ENCODE results near the gene SPATA31D1.
"Not testable (repeated sequence)": the region's sequence is repeated elsewhere in the genome, so short reads cannot be mapped to it uniquely, and the experiment has no call there.

The SPATA31D1 gene

DNA sequence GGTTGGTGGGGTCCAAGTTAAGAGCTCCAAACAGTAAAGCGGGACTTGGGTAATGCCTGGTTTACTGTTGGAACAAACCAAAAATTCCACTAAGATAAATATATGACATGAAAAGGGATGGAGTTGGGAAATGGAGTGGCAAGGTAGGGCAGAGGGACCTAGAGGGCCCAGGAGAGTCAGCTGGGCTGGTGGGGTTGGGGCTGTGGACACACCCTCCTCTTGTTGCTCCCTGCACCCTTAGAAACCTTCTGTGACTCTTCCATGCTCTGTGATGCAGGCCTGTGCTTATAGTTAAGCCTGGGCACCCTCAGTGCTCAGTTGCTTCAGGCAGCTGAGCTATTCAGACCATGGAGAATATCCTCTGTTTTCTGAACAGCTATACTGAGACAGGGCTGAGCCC, at the start of gene SPATA31D1:
SPATA31D1 (plus strand) TSS at position 301 of the 400 bp plus-strand sequence; CDS start at position 348, 47 bp downstream.
- not testable (repeated sequence) for DNase-seq

DNA sequence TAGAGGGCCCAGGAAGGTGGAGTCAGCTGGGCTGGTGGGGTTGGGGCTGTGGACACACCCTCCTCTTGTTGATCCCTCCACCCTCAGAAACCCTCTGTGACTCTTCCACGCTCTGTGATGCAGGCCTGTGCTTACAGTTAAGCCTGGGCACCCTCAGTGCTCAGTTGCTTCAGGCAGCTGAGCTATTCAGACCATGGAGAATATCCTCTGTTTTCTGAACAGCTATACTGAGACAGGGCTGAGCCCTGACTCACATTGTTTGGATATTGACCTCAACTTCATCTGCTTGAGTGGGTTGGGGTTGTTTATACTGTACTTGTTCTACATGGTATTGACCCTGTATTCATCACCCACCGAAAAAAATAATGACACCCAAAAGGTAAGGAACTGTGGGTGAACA, 45.2 kb upstream of the SPATA31D1 start, which contains the start of gene SPATA31D3:
SPATA31D3 (plus strand) TSS at position 108 of the 400 bp plus-strand sequence; CDS start at position 194, 86 bp downstream.
- not testable (repeated sequence) for DNase-seq

DNA sequence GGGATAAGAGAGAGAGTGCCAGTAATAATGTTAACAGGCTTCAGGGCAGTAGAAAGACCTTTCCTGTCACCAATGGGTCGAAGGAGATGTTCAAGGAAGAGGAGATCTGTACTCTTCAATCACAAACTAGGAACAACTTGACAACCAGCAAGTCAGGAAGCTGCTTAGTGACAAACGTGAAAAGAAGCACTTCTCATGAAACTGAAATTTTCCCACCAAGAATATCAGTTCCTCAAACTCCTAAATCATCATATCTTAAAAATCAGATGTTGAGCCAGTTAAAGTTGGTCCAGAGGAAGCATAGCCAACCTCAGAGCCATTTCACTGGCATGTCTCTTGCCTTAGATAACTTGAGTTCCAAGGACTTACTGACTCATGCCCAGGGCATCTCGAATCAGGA, 39.9 kb upstream of the SPATA31D1 start:
- not testable (repeated sequence) for DNase-seq

DNA sequence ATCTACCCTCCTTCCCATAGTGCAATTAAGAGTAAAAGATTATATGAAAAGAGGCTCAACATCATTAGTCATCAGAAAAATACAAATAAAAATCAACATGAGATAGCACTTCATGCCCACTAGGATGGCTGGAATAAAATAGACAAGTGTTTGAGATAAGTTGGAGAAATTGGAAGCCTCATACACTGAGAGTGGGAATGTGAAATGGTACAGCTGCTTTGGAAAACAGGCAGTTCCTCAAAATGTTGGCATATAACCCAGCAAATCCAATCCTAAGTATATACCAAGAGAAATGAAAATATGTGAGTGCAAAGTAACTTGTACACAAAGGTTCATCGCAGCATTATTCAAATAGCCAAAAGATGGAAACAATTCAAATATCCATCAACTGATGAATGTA, 35.5 kb upstream of the SPATA31D1 start:
- DNase-seq, result no peak

DNA sequence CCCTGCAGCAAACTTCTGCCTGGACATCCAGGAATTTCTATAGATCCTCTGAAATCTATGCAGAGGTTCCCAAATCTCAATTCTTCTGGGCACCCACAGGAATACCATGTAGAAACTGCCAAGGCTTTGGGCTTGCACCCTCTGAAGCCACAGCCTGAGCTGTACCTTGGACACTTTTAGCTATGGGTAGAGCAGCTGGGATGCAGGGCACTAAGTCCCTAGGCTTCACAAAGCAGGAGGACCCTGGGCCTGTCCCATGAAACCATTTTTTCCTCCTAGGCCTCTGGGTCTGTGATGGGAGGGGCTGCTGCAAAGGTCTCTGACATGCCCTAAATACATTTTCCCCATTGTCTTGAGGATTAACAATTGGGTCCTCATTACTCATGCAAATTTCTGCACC, 32.9 kb upstream of the SPATA31D1 start:
- no peak for DNase-seq

DNA sequence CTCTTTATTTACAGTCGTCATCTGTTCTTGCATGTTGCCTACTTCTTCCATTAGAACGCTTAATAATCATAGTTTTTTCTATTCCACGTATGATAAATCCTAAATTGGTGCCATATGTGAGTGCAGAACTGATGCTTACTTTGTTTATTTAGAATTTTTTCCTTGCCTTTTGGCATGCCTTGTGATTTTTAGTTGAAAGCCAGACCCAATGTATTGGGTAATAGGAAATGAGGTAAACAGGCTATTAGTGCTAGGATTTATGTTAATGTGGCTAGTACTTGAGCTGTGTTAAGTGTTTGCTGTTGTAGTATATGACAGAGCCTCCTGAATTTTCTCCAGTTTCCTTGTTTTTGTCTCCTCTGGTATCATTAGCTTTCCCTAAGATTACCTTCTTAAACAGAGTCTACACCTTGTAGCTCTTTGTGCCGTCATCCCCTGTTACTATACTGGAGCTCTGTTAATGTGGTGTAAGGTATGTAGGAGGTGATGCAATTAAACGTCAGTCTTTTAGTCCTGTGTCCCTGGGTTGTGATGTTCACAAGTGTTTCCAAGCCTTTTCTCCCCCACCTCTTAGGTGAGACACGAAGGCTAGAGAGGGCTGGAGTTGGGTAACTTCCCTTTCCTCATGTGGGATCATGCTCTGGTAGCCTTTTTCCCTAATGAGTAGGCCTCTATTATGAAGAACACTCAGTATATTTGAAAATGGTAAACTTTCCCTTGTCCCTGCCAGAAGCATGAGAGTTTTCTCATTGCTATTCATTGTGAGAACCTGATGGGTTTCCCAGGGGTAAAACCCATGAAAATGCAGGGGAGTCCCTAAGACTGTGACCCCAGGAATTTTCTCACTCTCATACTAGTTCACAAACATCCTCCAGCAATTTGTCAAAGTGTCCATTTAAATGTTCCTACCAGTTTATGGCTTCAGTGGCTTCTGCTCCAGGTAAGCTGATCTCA, 24.1 kb upstream of the SPATA31D1 start:
- DNase-seq, result no peak

DNA sequence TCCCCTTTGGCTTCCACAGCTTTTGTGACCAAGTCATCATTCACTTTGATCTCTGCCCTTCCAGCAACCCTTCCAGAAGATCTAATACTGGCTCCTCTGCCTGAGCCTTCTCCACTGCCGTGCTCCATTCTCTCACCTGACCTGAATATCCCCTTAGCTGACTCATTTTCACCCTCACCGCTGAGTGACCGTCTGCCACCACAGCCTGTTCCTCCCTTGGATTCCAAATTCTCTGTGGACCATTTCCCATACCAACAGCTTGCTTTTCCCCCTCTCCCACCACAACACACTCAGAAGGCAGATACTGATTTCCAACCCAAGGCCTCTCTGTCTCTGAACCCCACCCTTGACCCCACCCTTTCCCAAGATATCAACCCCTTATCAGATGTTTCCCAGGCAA, 20.5 kb upstream of the SPATA31D1 start:
- no peak for DNase-seq

DNA sequence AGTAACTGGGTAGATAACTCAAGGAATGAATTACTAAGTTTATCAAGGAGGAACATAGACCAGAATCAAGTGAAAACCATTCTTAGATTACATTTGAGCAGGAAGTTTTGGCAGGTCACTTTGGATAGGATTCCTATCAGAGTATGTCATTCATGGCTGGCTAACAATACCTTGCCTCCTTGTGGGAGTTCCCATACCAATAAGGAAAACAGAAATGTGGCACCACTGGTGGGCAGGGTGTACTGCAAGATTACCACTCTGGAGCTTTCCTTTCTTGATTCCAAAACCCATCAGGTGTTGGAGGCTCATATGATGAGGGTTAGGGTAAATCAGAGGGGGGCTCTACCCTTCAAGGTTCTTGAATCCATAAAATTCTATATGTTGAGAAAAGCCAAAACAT, 18.6 kb upstream of the SPATA31D1 start:
- DNase-seq, result no peak

DNA sequence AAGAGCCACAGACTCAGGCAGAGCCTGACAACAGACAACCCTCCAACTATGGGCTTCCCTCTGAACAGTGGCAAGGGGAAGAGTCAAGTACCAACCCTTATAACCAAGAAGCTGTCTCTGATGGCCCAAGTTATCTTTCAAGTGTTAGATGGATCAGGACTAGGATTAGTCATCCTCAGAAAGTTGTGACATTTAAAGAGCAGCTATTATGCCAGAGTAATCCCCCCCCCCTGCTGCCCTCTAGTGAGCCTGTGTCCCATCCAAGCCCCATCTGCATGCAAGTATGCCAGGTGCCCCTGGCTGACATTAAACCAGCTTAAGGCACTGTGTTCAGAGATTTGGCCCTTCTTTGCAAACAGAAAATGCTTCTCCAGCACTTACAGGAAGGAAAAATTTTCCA, 16.8 kb upstream of the SPATA31D1 start:
- no peak for DNase-seq

DNA sequence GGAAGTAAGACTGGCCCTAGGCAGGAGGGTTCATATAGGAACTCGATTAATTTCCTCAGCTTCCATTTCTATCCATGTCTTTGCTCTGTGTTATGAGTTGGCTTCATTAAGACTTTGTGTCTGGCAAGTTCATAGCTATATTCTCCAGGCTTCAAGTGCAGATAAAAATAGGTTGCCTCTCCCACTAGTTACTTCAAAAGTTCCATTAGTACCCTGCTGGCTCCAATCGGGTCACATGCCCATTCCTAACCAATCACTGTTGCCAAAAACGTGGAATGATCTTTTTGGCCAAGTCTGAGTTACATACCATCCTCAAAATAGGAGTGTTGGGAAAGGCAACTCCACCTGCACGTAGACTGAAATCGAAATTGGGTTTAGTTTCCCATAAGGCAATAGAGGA, 13.8 kb upstream of the SPATA31D1 start:
- DNase-seq, result no peak

DNA sequence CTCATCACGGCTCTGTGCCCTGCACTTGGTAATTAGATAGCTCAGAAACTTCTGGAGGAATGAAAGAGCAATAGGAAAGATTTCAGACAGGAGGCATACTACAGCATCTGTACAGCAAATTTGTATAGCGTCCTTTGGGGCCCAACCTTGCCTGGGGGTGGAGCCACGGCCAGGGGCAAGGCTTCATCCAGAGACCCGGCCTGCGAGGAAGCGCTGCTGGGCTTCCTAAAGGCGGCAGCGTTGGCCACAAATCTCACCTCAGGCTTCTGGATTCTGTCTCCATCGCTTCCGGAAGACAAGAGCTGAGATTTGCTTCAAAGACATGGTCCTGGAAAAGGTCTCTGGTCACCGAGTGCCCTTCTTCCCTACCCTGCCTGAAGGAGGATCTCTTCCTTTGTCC, 12.2 kb upstream of the SPATA31D1 start:
- DNase-seq, result no peak

DNA sequence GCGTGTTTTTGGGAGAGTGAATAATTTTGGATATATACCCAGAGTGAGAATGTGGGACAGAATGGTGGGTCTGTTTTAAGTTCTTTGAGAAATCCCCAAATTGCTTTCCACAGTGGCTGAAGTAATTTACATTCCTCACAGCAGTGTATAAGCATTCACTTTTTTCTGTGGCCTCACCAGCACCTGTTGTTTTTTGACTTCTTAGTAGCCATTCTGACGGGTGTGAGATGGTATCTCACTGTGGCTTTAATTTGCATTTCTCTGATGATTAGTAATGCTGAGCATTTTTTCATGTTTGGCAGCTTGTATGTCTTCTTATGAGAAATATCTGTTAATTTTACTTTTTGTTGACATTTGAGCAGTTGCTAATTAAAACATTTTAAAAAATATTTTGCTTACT, 9.4 kb upstream of the SPATA31D1 start:
- no peak for DNase-seq

DNA sequence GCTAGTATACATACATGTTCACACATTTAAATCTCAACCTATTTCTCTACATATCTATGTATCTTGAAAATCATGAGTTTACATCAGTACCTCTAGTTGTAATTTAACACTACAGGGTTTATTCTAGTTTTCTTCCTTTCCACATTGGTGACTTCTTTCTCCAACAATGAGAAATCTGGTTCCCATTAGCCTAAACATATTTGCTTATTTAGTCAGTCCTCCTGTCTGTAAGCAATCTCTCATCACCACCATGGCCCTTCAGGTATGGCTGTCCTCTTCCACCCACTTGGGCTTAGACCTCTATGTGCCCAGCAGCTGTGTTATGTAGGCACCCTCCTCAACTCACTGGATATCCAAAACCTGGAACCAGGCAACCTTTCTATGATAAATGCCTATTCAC, 8.0 kb upstream of the SPATA31D1 start:
- no peak for DNase-seq

DNA sequence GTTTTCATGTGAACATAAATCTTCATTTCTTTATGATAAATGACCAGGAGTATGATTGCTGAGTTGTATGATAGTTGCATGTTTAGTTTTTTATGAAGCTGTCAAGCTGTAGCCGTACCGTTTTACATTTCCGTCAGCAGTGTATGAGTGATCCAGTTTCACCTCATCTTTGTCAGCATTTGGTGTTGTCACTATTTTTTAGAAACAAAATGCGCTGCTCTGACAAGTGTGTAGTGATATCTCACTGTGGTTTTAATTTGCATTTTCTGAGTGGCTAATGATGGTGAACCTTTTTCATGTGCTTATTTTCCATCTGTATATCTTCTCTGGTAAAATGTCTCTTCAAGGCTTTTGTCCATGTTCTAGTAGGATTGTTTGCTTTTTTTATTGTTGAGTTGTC, 6.7 kb upstream of the SPATA31D1 start:
- no peak for DNase-seq

DNA sequence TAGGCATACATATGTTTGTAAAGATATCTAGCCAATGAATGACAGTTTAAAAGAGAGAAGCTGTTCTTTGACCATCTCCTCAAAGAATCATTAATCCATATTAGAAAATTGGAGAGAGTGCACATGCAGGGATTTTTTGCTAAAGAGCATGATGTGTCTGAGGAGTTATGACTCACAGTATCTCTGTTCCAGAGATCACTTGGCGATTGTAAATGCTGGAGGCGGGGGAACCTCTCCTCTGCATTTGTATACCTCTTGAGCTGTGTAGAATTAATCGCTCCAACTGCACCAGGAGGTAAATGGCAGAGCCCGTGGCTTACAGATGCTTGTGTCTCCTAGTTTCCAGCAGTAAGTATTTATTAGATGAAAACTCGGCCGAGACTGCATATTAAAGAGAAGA, 3.6 kb upstream of the SPATA31D1 start:
- no peak for DNase-seq

DNA sequence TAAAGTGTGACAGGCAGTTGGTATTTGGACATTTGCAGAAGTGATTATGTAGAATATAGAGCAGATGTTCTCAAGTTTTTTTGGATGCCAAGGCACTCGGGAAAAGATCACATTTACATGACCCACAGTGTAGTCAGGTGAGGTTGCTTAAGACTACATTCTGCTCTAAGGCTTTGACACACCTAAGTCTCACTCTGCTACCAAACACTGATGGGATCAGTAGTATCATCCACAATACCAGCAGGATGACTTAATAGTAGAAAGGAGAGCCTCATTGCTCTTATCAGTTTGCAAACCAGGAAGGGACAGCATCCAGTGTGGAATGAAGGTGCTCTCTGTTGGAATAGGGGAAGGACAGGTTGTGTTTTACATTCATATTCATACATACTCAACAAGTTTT, 2.5 kb upstream of the SPATA31D1 start:
- DNase-seq, result no peak

DNA sequence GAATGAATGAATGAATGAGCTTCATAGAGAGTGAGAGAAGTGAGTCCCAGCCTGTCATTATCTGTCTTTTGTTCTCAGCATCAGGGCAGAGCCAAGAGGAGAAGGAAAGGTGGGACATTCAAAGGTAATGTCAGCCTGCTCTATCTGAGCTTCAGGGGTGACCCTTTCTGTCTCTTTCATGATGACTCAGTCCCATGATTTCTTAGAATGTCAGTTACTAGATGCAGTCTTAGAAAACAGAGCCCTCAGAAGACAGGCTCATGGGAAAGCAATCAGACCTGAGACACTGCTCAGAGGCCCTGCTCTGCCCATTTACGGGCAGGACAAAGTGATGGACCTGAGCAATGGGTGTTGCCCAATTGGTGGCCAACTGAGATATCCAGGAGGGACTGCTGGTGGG, 1.1 kb downstream of the SPATA31D1 start:
- no peak for DNase-seq

DNA sequence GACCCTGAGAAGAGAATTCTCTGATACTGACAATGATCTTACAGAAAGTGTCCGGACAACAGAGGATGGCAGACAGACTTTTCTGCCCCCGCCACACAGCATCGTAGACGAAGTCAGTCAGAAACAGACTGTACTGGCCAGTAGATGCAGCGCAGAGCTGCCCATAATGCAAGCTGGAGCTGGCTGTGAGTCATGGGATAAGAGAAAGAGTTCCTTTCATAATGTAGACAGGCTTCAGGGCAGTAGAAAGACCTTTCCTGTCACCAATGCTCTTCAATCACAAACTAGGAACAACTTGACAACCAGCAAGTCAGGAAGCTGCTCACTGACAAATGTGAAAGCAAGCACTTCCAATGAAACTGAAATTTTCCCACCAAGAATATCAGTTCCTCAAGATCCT, 5.1 kb downstream of the SPATA31D1 start:
- DNase-seq, result no peak

DNA sequence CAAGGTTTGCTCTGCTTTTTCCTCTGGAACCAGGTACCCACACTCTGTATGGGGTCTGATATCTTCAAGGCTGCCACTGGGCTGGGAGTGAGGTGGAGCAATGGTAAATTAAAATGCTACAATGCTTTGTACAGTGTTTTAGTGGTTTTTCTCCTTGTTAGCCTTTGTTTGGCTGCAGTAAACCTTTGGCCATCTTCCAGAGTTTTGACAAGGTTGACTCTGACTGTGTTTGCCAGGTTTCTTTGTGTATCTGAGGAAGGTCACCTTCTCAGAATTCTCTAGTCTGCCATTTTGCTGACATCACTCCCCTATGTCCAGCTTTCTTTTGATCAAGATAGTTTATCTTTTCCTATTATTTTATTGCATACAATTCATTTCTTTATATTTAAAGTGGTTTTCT, 11.2 kb downstream of the SPATA31D1 start:
- no peak for DNase-seq

DNA sequence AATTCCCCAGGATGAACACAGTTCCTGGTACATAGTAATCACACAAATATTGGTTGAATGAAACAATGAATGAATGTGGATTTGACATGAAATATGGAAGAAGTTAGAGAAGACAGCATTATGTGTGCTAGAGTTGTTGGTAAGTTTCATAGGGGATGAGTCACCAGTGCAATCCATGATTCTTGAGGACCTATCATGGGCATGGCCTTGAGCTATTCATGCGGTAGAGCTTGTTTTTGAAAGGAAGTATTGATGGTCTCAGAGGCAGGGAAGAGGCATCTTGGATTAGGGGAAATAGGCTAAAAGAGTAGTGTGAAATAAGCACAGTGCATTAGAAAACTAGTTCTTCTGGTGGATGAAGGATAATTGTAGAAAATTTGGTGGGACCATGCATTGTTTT, 22.1 kb downstream of the SPATA31D1 start:
- no peak for DNase-seq

DNA sequence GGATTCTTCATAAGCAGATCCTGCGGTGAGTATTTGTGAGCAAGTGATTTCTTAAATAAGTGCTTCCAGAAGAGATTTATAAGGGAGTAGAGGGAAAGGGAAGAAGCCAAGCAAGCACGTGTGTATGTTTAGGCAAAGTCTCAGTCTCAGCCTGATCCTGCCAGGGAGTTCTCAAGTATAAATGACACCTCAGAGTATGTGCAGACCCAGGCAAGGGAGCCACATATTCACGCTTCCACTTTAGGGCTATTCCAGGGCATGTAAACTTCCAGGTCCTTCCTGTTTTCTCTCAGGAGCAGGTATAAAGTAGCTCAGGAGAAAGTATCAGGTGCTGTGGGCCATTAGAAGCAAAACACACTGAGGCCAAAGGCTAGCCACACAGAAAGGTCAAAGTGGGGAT, 22.6 kb downstream of the SPATA31D1 start:
- DNase-seq, result no peak

DNA sequence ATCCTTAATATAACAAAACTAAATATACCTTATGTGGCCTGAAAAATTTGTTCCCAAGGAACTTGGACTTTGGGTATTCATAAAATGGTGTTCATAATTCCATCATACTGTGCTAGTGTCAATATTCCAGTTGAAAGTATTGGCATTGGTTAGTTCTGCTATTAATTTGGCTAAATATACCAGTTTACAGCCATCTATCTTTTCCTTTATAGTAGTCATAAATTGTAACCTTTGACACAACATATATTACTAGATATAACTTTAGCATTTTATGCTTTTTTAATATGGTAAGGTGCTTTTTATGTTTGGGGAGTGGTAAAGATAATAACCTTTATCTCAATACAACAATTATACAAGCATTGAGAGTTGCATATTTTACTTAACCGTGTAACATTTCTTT, 23.7 kb downstream of the SPATA31D1 start:
- no peak for DNase-seq

DNA sequence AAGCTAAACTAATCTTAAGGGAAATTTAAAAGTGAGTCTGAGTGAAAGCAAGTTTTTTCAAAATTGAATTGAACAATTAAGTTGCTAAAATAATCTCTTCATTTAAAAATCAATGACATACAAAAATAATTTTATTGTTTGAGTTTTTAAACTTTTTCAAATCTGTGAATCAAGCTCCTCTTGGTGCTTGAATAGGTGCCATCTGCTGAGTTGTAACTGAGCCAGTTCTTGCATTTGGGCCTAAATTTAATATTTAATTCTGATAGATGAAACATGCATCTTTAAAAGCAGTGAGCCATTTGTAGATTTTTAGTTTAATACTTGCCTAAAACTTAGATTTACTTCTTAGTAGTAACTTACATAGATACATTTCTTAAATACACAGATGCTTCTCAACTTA, 31.8 kb downstream of the SPATA31D1 start:
- DNase-seq, result no peak

DNA sequence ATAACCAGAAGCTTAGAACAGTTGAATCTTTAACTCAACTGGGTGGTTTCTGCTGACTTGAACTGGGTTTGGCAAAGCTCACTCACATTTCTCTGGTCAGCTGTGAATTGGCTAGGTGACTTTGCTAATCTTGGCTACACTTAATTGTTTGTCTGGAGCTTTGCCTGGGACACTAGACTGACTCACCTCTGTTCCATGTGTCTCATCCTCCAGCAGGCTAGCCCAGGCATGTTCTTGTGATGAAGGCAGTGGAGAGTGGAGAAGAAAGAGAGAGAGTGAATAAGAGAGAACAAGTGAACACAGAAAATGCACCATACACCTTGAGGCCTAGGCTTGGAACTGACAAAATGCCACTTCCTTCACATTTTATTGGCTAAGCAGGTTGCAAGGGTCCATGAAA, 32.6 kb downstream of the SPATA31D1 start:
- no peak for DNase-seq

DNA sequence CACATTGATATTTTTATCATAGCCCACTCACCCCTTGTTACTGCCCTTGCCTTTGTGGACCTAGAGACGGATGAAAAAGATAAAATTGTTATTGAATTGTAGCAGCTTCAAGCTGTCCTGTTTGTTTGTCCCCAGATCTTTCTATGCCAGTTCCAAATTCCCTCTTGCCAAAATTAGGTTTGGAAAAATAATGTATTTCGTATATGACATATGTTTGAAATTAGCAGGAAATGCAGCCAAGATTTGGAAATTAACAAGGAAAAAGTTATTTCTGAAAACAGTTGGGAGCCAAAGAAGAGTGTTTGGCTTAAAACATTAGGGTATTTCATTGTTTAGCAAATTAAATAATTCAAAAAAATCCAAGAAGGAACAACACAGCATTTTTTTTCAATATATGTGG, 33.5 kb downstream of the SPATA31D1 start:
- DNase-seq, result no peak
